Activated B cell treated with CpG ODN at 0.5 μM for 24 hours (primary cell): Measurements from ENCODE around the gene VPS13D. TPM values are rescaled to one million over a fixed set of nuclear protein-coding genes. Genes with fewer than 3 reads are reported as not detected.

Experiments
- ATAC-seq: fragments of 200-7000 bp; cut with Tn5 transposase; one replicate; pipeline ENCODE4 v1.10.0; 2021; ENCODE audit warnings: low read depth, mild to moderate bottlenecking, moderate library complexity
- CTCF ChIA-PET: fragments of 350-600 bp; sonication (Branson Sonifier 250); formaldehyde crosslinking; loops from one replicate; lab custom pipeline; 2021; ENCODE audit warnings: antibody characterized with exemption; lab: Charles Lee
- POLR2A ChIA-PET: fragments of 350-600 bp; sonication (Branson Sonifier 250); formaldehyde crosslinking; loops from one replicate; lab custom pipeline; 2021; ENCODE audit warnings: antibody characterized with exemption; lab: Charles Lee
- DNase-seq: peaks from one replicate; pipeline ENCODE4 v3.0.0; 2022
- H3K27ac Mint-ChIP-seq: one replicate; pipeline ENCODE4 v1.8.0; 2020; ENCODE audit warnings: mixed read lengths
- H3K27me3 Mint-ChIP-seq: one replicate; pipeline ENCODE4 v1.8.0; 2021; ENCODE audit warnings: mixed read lengths
- H3K36me3 Mint-ChIP-seq: one replicate; pipeline ENCODE4 v1.8.0; 2021; ENCODE audit warnings: low read depth, mixed read lengths
- H3K4me1 Mint-ChIP-seq: one replicate; pipeline ENCODE4 v1.8.0; 2021; ENCODE audit warnings: mixed read lengths
- H3K4me3 Mint-ChIP-seq: one replicate; pipeline ENCODE4 v1.8.0; 2020; ENCODE audit warnings: mild to moderate bottlenecking, mixed read lengths
- H3K9me3 Mint-ChIP-seq: one replicate; pipeline ENCODE4 v1.8.0; 2020; ENCODE audit warnings: mixed read lengths
- CTCF ChIP-seq: fragments of 200-600 bp; IDR thresholded peaks from one replicate; pipeline ENCODE4 v1.8.0; 2022; ENCODE audit warnings: antibody characterized with exemption, mild to moderate bottlenecking
- intact Hi-C: fragments of 100-400 bp; cut with micrococcal nuclease; formaldehyde crosslinking; loops from one replicate; pipeline ENCODE4 v1.15.1; 2024
- total RNA-seq: library from RNA; stranded (reverse); gene quantifications from 2 replicates; pipeline ENCODE4 v1.2.3, GENCODE V29; 2022

Gene VPS13D
- total RNA-seq, 1 donor from 2014 or later: 64.5 TPM

GRCh38 chr1:12473596-12474362, 243.9 kb downstream of the VPS13D start:
- peaks cover 77% of the 10 kb centered on the region for H3K4me1 Mint-ChIP-seq
- intact Hi-C loops: loop anchor here (2.0 kb wide), 1 partner anchor 145 kb away; the partner anchor contains the start of gene DHRS3
- CTCF ChIA-PET: interaction anchor here (1.6 kb wide), 1 partner anchor 18 kb away, joined by 4 read pairs; no protein-coding TSS in a partner anchor
- no peaks in the 10 kb centered on the region for H3K9me3 Mint-ChIP-seq
- no peak for TF ChIP-seq CTCF
- H3K4me3 Mint-ChIP-seq: peak overlapping the region; percentile 73
- peaks cover 9% of the 10 kb centered on the region for H3K36me3 Mint-ChIP-seq
- ATAC-seq (no peak), DNase-seq (no peak)
- H3K27ac Mint-ChIP-seq: peak overlapping the region; percentile 95
- no peaks in the 10 kb centered on the region for H3K27me3 Mint-ChIP-seq
- POLR2A ChIA-PET: interaction anchor here (1.3 to 1.8 kb wide), 2 partner anchors 38 to 566 kb away, joined by 4 to 6 read pairs; no protein-coding TSS in a partner anchor

GRCh38 chr1:12475101-12475500, 245.3 kb downstream of the VPS13D start:
- peak overlapping the region; percentile 77 for H3K27ac Mint-ChIP-seq
- TF ChIP-seq CTCF: no peak
- no peak for DNase-seq
- peaks cover 11% of the 10 kb centered on the region for H3K36me3 Mint-ChIP-seq
- CTCF ChIA-PET: no interaction called here
- POLR2A ChIA-PET: interaction anchor here (1.0 kb wide), 1 partner anchor 28 kb away, joined by 3 read pairs; no protein-coding TSS in a partner anchor
- H3K4me3 Mint-ChIP-seq: no peak overlapping the region
- H3K27me3 Mint-ChIP-seq: no peaks in the 10 kb centered on the region
- intact Hi-C loops: no loop called here
- H3K9me3 Mint-ChIP-seq: no peaks in the 10 kb centered on the region
- ATAC-seq: no peak
- peaks cover 84% of the 10 kb centered on the region for H3K4me1 Mint-ChIP-seq

GRCh38 chr1:12475530-12475934, 245.7 kb downstream of the VPS13D start:
- peaks cover 11% of the 10 kb centered on the region for H3K36me3 Mint-ChIP-seq
- intact Hi-C loops: no loop called here
- DNase-seq: no peak
- H3K4me3 Mint-ChIP-seq: no peak overlapping the region
- ChIA-PET POLR2A (interaction anchor here (0.6 to 1.0 kb wide), 2 partner anchors 29 to 163 kb away, joined by 3 to 8 read pairs; no protein-coding TSS in a partner anchor), CTCF (no interaction called here)
- no peak for ATAC-seq
- no peaks in the 10 kb centered on the region for H3K27me3 Mint-ChIP-seq
- H3K27ac Mint-ChIP-seq: peak overlapping the region; percentile 77
- H3K9me3 Mint-ChIP-seq: no peaks in the 10 kb centered on the region
- peaks cover 86% of the 10 kb centered on the region for H3K4me1 Mint-ChIP-seq
- TF ChIP-seq CTCF: no peak

- TF ChIP-seq CTCF: no peak
- ATAC-seq: no peak
- Mint-ChIP-seq H3K36me3 (peaks cover 11% of the 10 kb centered on the region), H3K9me3 (no peaks in the 10 kb centered on the region), H3K4me1 (peaks cover 90% of the 10 kb centered on the region), H3K27me3 (no peaks in the 10 kb centered on the region), H3K27ac (peak overlapping the region; percentile 77), H3K4me3 (no peak overlapping the region)
- DNase-seq: no peak
- ChIA-PET CTCF (no interaction called here), POLR2A (interaction anchor here (0.6 to 1.0 kb wide), 2 partner anchors 29 to 163 kb away, joined by 3 to 8 read pairs; no protein-coding TSS in a partner anchor)
- intact Hi-C loops: no loop called here
Measured at GRCh38 chr1:12475947-12476346, 246.1 kb downstream of the VPS13D start.

GRCh38 chr1:12477314-12477713, 247.5 kb downstream of the VPS13D start:
- intact Hi-C loops: no loop called here
- Mint-ChIP-seq H3K36me3 (peaks cover 15% of the 10 kb centered on the region), H3K27me3 (no peaks in the 10 kb centered on the region), H3K27ac (peak overlapping the region; percentile 77), H3K4me3 (no peak overlapping the region), H3K9me3 (no peaks in the 10 kb centered on the region), H3K4me1 (peaks cover 86% of the 10 kb centered on the region)
- DNase-seq (no peak), ATAC-seq (no peak)
- ChIA-PET CTCF (interaction anchor here (0.9 kb wide), 1 partner anchor 43 kb away, joined by 4 read pairs; no protein-coding TSS in a partner anchor), POLR2A (interaction anchor here (1.5 kb wide), 1 partner anchor 9 kb away, joined by 3 read pairs; no protein-coding TSS in a partner anchor)
- TF ChIP-seq CTCF: no peak
